GM13976 (cell line): Measurements from ENCODE around the gene KLRF1.

Experiments
- DNase-seq: peaks from one replicate; pipeline ENCODE4 v3.0.0; 2012; ENCODE audit warnings: low spot score
- in situ Hi-C: fragments of 300-500 bp; cut with MboI; formaldehyde crosslinking; loops from one replicate; pipeline ENCODE4 v1.12.0; 2022; ENCODE audit warnings: low sequenced_read_pairs, mixed read lengths, inconsistent platforms; ENCODE audit not compliant: unreplicated experiment
- TF ChIP-seq, protein P1 (sequence below): IDR thresholded peaks from 2 replicates; pipeline ENCODE4 v1.5.1; 2012; ENCODE audit warnings: borderline replicate concordance, mild to moderate bottlenecking; ENCODE audit not compliant: insufficient read depth; ENCODE audit errors: extremely low read depth, missing control alignments, control extremely low read depth

KLRF1 gene

DNA sequence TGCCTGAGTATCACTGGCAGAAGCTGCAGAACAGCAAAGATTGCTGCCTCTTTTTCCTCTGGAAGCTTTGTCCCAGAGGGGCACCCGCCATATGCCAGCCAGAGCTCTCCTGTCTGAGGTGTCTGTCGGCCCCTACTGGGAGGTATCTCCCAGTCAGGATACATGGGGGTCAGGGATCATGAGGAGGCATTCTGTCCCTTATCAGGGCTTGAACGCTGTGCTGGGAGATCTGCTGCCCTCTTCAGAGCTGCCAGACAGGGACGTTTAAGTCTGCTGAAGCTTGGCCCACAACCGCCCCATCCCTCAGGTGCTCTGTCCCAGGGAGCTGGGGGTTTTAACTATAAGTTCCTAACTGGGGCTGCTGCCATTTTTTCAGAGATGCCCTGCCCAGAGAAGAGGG, 21.6 kb downstream of the KLRF1 start:
- DNase-seq: no peak
- in situ Hi-C loops: no loop called here
- TF ChIP-seq, protein P1, sequence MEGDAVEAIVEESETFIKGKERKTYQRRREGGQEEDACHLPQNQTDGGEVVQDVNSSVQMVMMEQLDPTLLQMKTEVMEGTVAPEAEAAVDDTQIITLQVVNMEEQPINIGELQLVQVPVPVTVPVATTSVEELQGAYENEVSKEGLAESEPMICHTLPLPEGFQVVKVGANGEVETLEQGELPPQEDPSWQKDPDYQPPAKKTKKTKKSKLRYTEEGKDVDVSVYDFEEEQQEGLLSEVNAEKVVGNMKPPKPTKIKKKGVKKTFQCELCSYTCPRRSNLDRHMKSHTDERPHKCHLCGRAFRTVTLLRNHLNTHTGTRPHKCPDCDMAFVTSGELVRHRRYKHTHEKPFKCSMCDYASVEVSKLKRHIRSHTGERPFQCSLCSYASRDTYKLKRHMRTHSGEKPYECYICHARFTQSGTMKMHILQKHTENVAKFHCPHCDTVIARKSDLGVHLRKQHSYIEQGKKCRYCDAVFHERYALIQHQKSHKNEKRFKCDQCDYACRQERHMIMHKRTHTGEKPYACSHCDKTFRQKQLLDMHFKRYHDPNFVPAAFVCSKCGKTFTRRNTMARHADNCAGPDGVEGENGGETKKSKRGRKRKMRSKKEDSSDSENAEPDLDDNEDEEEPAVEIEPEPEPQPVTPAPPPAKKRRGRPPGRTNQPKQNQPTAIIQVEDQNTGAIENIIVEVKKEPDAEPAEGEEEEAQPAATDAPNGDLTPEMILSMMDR: no peak

DNA sequence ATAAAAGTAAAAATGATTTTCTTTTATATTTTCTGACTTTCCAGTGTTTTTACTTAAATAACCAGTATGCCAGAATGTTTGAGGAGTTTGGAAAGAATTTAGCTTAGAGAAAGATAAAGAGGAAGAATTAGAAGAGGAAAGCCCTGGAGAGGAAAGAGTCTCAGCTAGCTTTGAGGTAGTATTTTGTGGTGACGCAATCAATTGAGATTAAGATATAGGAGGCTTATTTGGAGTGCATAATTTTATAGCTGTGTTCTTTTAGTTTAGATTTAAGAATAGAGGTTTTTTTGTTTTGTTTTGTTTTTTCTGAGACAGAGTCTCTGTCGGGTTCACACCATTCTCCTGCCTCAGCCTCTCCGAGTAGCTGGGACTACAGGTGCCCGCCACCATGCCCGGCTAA, 23.8 kb downstream of the KLRF1 start:
- TF ChIP-seq, protein P1: no peak
- in situ Hi-C loops: no loop called here
- no peak for DNase-seq

DNA sequence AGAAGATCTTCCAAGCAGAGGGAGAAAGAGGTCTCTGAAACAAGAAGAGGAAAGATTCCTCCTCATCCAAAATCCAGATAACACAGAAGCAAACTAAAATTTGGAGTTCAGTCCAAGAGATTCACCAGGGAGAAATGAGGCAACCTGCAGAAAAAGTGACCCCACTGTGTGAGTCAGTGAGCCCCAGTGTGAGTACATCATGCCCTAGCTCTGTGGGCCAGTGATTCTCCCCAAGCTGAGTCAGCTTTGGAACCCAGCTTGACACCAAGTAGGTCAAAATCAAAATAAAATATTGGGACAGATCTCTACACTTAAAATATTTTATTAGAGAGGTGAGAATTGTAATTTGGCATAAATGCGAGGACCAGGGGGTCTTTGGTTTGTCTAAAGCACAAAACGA, 24.6 kb downstream of the KLRF1 start:
- TF ChIP-seq, protein P1: no peak
- DNase-seq: no peak
- in situ Hi-C loops: no loop called here

DNA sequence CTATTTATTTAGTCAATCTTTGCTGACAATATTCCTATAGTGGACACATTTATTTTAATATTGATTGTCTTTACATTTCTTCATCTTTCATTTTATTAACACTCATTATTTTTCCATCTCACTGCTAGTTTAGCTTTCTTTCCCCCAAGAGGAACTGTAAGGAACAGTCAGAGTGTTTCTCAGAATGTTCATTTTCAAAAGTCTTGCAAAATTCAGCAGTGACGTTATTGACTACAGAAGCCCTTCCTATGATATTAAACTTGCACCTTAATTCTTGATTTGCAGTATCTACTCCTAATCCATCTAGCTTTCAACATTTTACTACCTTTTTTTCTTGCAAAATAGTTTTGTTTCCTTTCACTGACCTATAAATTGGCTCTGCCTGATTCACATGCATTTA, 28.9 kb downstream of the KLRF1 start:
- TF ChIP-seq, protein P1: no peak
- in situ Hi-C loops: no loop called here
- no peak for DNase-seq

DNA sequence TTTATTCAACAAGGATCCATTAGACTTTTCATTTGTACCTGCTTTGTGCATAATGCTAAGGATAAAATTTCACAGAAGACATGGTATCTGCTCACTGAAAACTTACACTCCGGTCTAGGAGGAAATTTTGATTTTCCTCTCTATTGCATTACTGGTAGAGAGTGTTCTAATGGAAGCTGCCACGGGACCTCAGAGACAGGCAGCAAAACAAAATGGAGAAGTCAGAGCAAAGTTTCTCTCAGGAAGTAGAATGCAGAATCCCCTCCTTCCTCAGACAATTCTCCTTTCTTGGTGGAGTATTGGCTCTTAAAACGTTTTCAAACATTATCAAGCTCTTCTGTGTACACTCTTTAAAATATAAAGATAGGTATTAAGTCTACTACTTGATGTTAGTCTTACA, 29.6 kb downstream of the KLRF1 start:
- TF ChIP-seq, protein P1: no peak
- no peak for DNase-seq
- in situ Hi-C loops: no loop called here

DNA sequence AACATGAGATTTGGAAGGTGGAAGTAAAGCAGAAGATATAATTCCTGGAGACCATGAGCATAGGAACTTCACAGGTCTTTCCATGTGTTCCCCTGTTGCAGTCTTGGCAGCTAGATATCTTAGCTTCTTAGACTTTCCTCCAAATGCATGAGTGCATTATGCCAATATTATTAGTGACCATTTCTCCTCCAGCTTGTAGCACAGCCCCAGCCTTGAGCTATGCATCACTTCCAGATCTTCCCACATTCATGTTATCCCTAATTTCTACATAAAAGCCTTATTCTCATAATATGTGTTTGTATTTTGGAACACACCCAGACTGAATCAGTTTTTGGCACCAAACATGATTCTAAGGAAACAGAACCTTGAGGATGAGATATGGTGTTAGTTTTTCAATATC, 30.9 kb downstream of the KLRF1 start:
- TF ChIP-seq, protein P1: no peak
- in situ Hi-C loops: no loop called here
- DNase-seq: no peak
